ENCODE measurements around the gene MACROD1. TPM values are rescaled to one million over a fixed set of nuclear protein-coding genes. Genes with fewer than 3 reads are reported as not detected.
A peak's percentile ranks its signal among the peaks of the same experiment; 100 is the strongest.

Gene MACROD1
- total and polyA plus RNA-seq, 2 donors (not counting 3 experiments of a cell fraction or from before 2014, with no cell fraction given) = 11.0 to 16.2 TPM

DNA sequence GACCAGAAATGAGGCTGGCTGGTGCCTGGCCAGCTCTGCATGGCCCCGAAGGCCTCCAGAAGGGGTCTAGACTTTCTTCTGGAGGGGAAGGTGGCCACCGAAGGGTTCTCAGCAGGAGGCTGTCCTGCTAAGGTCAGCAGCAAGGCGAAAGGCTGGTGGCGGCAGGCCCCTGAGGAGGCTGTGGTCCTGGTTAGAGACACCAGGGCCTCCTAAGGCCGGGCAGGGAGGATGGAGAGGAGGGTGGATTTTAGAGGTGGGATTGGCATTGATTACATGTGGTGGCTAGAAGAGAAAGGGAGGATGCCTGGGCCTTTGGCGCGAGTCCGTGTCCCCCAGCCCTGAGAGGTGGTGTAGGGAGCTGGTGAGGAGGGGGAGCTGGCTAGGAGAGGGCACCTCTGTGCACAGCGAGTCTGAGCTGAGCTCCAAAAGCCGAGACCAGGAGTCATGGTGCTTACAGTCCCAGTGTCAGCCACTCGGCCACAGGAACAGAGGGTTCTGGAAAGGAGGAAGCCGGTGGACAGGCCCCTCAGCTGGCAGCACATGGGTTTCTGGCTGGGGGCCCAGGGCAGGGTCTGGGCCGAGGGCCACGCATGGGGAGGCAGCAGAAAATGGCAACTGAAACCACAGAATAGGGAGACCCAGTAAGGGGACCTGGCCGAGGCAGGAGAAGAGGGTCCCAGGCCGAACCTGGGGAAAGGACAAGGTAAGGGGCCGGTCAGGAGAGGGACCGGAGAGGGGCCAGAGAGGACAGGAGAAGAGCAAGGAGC lies 43.1 kb upstream of the MACROD1 start:
- POLR2A ChIA-PET = no interaction called here
- no peak overlapping the region for H3K4me2 ChIP-seq (ENCODE audit: insufficient read depth, low read length)

More for the DNA sequence above, 43.1 kb upstream of the MACROD1 start:
- no TSS peak for BruUV-seq (replicated peaks)
- FAIRE-seq (no peak), DNase-seq (ENCODE audit: low read depth, low spot score) (no peak)
- peaks cover 34% of the 10 kb centered on the region for H3K4me1 ChIP-seq (ENCODE audit: control insufficient read depth, extremely low read depth, insufficient read depth, low read length)
- H2AFZ ChIP-seq (ENCODE audit: low read depth, low read length) = no peak overlapping the region
- no peaks in the 10 kb centered on the region for H3K27me3 ChIP-seq (ENCODE audit: control insufficient read depth in 2 of 2, insufficient read depth in 2 of 2, low read length in 2 of 2)
- CTCF ChIA-PET = interaction anchor here (4.9 to 11.5 kb wide), 2 partner anchors 7 to 94 kb away, joined by 40 to 413 read pairs; partner anchors contain the start of genes CATSPERZ and ESRRA
- H3K9me3 ChIP-seq (replicated peaks; ENCODE audit: control insufficient read depth, insufficient read depth, low read length) = no peaks in the 10 kb centered on the region
- peaks cover 12% of the 10 kb centered on the region for H3K79me2 ChIP-seq (ENCODE audit: control insufficient read depth, insufficient read depth, low read length)
- TF ChIP-seq POLR2AphosphoS5 (IDR thresholded peaks at IDR 0.05; ENCODE audit: insufficient read depth, low read depth, low read length) = no peak
- TF ChIP-seq MAX (IDR thresholded peaks at IDR 0.05; ENCODE audit: insufficient read depth, insufficient read length) = no peak
- no peak for TF ChIP-seq EZH2 (IDR thresholded peaks at IDR 0.05; ENCODE audit: borderline replicate concordance, low read depth, low read length, severe bottlenecking)
- TF ChIP-seq FOS (IDR thresholded peaks at IDR 0.05; ENCODE audit: borderline replicate concordance, insufficient read depth, low read length) = no peak
- no peak for TF ChIP-seq MYC (IDR thresholded peaks at IDR 0.05; ENCODE audit: low read depth, low read length)
- TF ChIP-seq, protein P1, sequence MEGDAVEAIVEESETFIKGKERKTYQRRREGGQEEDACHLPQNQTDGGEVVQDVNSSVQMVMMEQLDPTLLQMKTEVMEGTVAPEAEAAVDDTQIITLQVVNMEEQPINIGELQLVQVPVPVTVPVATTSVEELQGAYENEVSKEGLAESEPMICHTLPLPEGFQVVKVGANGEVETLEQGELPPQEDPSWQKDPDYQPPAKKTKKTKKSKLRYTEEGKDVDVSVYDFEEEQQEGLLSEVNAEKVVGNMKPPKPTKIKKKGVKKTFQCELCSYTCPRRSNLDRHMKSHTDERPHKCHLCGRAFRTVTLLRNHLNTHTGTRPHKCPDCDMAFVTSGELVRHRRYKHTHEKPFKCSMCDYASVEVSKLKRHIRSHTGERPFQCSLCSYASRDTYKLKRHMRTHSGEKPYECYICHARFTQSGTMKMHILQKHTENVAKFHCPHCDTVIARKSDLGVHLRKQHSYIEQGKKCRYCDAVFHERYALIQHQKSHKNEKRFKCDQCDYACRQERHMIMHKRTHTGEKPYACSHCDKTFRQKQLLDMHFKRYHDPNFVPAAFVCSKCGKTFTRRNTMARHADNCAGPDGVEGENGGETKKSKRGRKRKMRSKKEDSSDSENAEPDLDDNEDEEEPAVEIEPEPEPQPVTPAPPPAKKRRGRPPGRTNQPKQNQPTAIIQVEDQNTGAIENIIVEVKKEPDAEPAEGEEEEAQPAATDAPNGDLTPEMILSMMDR (IDR thresholded peaks at IDR 0.05; ENCODE audit: extremely low read depth in 1 of 2, insufficient read depth in 1 of 2, low read depth in 1 of 2, low read length in 2 of 2) = no peak
- no peak for TF ChIP-seq GATA2 (IDR thresholded peaks at IDR 0.05; ENCODE audit: insufficient read depth, insufficient read length, low read depth, low read length)
- no peak for TF ChIP-seq POLR2A (IDR thresholded peaks at IDR 0.05; ENCODE audit: low read depth, low read length)
- no peak for TF ChIP-seq JUN (IDR thresholded peaks at IDR 0.05; ENCODE audit: borderline replicate concordance, insufficient read depth, insufficient read length, low read depth)
- peaks cover under 1 to 9% of the 10 kb centered on the region in 2 experiments for H3K36me3 ChIP-seq (ENCODE audit: control insufficient read depth in 2 of 2, extremely low read depth in 1 of 2, insufficient read depth in 2 of 2, low read length in 2 of 2)
- dilution Hi-C loops (cut with MboI; ENCODE audit: extremely low pct_ligation_motif_present, low sequenced_read_pairs) (no loop called here), intact Hi-C loops (cut with micrococcal nuclease) (no loop called here)
- H3K9me1 ChIP-seq (replicated peaks; ENCODE audit: control insufficient read depth, extremely low read depth, insufficient read depth, low read length) = no peaks in the 10 kb centered on the region
- H3K27ac ChIP-seq (ENCODE audit: insufficient read depth, low read depth, low read length) = peak overlapping the region; percentile 91
- no peaks in the 10 kb centered on the region for H4K20me1 ChIP-seq (replicated peaks; ENCODE audit: control insufficient read depth, extremely low read depth, insufficient read depth, low read length)
- no peak overlapping the region for H3K9ac ChIP-seq (replicated peaks; ENCODE audit: extremely low read depth, insufficient read depth, low read length)
- H3K4me3 ChIP-seq (replicated peaks in 1 of 3; ENCODE audit: insufficient read depth in 1 of 3, low read depth in 1 of 3, low read length in 3 of 3) = no peak overlapping the region

Measured in endothelial cell of umbilical vein (primary cell).